GM10847 (cell line): Measurements from ENCODE around the gene ARRDC1.
A peak's percentile ranks its signal among the peaks of the same experiment; 100 is the strongest.

Source experiments
- POLR2A ChIP-seq: IDR thresholded peaks from 2 replicates; pipeline ENCODE4 v1.6.1; 2011; ENCODE audit not compliant: insufficient read length; ENCODE audit errors: extremely low read depth

Gene ARRDC1

DNA sequence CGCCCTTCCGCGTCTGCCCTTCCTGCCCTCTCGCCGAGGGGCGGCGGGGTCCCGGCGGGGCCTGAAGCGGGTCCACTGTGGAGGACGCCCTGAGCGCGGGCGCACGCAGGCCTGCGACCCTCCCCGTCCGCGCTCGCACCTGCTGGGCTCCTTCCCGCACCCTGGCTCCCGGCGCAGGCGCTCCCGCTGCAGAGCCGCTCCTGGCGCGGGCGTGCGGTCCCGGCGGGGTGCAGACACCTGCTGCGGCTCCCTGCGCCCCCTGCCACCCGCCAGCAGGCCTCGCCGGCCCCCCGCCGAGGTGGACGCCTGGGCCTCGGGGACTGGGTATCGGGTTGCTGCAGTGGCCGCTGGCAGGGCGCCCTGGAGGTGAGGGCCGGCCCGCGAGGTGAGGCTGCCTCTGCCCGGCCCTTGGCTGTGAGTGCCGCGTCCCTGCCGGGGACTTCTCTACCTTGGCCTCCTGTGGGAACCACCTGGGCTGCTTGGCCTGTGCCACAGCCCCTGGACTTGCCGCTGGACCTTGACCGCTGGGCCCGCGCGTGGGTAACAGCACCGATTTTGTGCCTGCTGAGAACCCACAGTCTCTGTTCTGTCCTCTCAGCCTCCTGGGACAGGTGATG is 627 bp downstream of the ARRDC1 start:
- no peak for TF ChIP-seq POLR2A

- TF ChIP-seq POLR2A = no peak
Observed at GRCh38 chr9:137606734-137607138, 1.2 kb downstream of the ARRDC1 start.

DNA sequence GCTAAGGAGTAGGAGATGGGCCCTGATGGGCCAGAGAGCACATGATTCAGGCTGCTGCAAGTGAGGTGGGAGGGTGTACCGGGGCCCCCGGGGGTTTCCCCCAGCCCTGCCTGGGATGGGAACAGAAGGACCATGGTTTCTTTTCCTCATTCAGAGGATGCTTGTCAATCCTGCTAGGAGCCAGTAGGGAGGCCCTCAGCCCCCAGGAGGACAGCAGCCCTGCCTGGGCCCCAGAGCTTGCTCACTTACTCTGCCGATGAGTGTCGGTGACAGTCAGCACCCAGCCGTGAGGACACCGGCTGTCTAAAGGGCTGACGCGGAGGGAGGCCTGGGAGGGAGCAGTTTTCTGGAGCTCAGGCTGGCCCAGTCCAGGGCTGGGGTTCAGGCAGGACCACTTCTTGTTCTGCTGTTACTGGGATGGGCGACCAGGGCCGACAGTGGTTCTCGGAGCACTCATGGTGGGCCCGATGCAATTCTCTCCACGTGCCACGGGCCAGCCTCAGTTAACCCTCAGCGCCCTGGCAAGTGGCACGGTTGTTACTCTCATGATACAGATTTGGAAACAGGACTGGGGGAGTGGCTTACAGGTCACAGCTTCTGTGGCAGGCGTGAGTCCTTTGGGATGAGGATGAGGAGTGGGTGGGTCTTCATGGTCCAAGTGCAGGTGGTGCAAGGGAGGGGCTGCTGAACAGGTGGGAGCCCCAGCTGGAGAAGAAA is 1.8 kb downstream of the ARRDC1 start:
- no peak for TF ChIP-seq POLR2A

DNA sequence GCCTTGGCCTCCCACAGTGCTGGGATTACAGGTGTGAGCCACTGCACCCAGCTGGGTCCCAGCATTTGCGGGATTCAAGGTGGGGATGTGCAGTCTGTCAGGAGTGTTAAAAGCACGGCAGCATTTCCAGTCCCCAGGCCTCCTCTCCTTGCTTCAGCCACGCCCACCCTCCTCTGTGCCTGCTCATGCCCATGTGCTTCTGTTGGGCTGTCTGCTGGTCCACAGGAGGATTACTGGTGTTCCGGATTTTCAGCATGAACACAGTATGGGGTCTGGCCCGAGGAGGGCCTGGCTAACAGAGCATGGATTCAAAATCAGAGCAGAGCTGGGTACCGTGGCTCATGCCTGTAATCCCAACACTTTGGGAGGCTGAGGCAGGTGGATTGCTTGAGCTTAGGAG is 5.5 kb downstream of the ARRDC1 start:
- no peak for TF ChIP-seq POLR2A

DNA sequence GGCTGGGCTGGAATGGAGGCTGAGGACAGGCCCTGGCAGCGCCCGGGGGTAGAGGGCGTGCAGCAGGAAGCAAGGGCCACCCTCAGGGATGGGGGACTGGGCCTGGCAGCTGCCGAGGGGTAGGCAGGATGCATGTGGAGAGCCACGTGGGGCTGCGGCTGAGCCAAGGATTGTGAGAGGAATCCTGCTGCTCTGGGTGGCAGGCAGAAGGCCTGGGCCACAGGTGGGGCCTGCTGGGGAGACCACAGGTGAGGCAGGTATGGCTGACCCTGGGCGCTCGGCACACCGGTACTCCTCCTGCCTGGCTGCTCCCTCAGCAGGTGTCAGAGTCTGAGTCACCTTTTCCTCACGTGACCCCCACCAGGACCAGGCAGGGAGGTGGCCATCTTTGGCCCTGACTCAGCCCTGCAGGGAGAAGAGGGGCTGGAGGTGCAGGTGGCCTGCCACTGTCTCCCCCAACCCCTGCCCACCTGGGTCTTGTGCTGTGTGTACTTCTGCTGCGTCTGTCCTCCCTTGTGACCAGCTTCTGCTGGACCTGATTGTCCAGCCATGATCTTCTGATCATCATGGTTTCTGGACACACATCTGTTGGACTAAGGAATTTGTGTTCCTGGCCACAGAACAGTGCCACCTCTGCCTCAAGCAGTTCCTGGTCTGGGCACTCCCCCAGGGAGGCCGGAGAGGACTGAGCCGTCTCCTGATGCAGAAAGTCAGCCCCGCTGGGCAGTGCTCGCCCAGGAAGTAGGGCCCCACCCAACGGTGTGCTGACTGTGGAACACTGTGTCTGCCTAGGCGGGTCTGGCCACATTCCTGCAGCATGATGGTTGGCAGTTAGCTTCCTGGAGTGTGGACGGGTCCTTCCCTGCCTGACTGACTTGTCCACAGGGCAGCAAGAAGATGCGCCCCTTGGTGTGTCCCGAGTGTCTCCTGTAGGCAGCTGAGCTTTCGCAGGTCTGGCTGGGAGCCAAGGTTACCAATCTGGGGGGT is 6.4 kb downstream of the ARRDC1 start:
- TF ChIP-seq POLR2A = no peak

DNA sequence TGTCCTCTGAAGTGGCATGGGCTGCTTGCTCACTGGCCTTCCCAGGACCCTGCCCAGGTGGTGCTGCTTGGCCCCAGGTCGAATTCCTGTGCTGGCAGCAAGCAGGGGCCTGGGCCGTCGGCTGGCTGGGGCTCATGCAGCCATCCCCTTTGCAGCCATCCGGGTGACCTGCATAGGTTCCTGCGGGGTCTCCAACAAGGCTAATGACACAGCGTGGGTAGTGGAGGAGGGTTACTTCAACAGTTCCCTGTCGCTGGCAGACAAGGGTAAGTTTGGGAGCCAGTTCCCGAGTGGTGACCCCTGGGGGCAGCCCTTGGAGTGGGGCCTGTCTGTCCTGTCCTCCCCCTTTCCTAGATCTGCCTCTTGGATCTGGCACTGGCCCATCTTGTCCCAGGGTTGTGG is 7.3 kb downstream of the ARRDC1 start:
- TF ChIP-seq POLR2A = no peak

GRCh38 chr9:137613259-137613658 is 7.8 kb downstream of the ARRDC1 start:
- no peak for TF ChIP-seq POLR2A

DNA sequence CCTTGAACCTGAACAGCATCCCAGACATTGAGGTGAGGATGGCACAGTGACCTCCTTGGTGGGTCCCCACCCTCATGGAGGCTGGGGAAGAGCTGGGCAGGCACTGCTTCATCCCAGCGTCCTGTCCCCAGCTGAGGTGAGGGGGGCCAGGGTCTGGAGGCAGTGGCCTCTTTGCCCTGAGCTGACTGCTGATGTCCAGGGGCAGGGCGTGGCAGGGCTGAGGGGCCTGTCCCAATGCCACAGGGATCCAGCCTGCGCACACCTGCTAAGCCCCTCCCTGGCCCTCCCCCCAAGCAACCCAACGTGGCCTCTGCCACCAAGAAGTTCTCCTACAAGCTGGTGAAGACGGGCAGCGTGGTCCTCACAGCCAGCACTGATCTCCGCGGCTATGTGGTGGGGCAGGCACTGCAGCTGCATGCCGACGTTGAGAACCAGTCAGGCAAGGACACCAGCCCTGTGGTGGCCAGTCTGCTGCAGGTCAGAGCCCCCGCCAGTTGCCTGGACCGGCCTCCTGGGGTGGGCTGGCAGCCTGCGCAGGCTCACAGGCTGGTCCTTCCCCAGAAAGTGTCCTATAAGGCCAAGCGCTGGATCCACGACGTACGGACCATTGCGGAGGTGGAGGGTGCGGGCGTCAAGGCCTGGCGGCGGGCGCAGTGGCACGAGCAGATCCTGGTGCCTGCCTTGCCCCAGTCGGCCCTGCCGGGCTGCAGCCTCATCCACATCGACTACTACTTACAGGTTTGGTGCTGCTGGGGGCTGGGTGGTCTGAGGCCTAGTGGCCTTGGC is 8.4 kb downstream of the ARRDC1 start:
- TF ChIP-seq POLR2A = no peak

GRCh38 chr9:137614631-137615386 is 9.3 kb downstream of the ARRDC1 start:
- no peak for TF ChIP-seq POLR2A

DNA sequence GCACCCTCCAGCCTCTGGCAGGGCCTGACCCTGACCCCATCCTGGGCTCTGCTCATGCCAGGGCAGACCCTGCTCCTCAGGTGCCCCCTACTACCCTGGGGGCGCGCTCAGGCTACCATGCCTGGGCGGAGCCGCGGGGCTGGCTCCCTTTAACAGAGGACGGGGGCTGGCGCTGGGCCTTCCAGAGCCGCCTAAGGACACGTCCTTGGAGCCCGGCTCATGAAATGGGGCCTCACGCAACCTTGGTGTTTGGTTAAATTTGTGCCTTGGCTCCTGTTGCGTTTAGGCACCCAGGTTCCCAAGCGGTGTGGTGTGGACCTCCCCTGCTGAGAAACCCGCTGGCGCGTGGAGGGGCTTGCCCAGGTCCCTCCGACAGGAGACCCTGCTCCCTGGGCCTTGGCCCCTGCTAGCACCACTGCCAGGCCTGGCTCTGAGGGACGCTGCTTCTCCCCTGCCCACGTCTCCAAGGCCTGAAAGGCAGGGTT is 9.9 kb downstream of the ARRDC1 start:
- TF ChIP-seq POLR2A = no peak

- peak; percentile 72 for TF ChIP-seq POLR2A
Observed at GRCh38 chr9:137618105-137619067, 12.9 kb downstream of the ARRDC1 start, which contains the start of gene EHMT1. Gene EHMT1, plus strand, starts transcription at chr9:137619005. Its CDS starts 24 bp downstream, at chr9:137619029.

DNA sequence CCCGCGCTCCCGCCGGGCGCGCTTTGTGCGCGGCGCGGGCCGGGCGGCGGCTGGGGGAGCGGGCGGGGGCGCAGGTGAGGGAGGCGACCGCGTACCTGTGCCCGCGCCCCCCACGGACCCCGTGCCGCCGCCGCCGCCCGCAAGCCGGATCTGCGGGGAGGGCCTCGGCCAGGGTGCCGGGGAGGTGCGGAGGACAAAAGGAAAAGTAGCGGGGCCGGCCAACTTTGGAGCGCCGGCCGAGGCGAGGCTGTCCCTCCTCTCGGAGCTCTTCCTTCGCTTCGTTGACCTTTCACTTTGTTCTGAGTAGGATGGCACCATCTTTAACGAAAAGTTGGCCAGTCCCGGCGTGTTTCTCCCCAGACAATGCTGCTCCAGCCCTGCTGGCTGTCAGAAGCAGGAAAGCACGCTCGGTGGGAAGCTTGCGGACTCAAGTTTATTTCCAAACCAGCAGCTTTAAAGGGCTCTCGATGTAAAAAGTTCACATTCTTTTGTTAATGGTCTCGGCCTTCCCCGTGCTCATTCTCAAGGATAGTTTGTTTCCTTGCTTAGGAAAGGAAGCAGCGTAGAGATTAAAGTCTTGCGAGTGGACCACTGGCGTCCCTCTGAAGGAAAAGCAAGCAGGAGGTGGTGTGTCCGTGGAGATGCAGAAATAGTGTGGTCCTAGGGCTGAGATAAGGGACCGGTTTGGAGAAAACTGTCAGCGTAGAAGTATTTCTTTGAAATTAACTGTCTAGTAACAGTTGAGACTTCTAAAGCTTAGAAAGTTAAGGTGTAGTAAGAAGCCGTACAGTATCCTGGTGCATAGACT is 14.0 kb downstream of the ARRDC1 start:
- TF ChIP-seq POLR2A = no peak

DNA sequence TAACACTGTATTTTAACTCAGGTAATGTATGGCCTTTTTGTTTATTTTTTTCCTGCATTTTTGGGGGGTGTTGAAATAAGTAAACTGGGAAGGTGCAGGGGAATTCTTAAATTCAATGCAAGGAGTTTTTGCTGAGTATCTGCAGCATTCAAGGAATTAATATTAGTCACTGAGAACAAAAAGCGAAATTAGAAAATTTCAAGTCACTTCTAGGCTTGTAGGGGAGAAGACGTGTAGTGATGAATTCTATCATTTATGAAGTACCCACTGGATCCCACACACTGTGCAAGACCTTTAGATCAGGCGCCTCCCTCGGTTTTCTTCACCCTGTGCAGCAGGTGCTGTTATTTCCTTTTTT is 14.5 kb downstream of the ARRDC1 start:
- TF ChIP-seq POLR2A = no peak

DNA sequence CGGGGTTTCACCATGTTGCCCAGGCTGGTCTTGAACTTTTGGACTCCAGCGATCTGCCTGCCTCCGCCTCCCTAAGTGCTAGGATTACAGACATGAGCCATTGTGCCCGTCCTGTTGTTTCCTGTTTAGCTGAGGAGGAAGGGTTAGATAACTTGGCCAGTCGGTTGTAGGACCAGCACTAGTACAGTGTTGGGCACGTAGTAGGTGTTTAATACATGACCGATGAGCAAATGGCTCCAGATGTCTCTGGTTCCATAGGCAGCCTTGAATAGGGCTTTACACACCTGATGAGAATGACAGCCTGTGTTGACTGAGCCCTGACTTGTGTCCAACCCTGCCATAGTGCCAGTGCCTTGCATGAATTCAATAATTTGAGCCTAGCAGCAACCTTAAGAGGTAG is 15.1 kb downstream of the ARRDC1 start:
- no peak for TF ChIP-seq POLR2A
